SK-N-SH treated with all-trans-retinoic acid at 6 μM for 48 hours (cell line): ENCODE data around the gene SELENOW.
A peak's percentile ranks its signal among the peaks of the same experiment; 100 is the strongest.

ENCODE experiments used
- ATAC-seq: fragments of 200-7000 bp; cut with Tn5 transposase; 3 replicates; pipeline ENCODE4 v1.9.1; 2020; ENCODE audit warnings: mild to moderate bottlenecking, moderate library complexity
- BACH2 ChIP-seq: fragments of 250-450 bp; sonication (Bioruptor Pico); IDR thresholded peaks from 2 replicates; pipeline ENCODE4 v1.9.0; 2021; ENCODE audit warnings: mild to moderate bottlenecking, borderline replicate concordance
- CSDC2 ChIP-seq: fragments of 250-450 bp; sonication (Bioruptor Pico); IDR thresholded peaks from 2 replicates; pipeline ENCODE4 v1.5.0; 2020; ENCODE audit warnings: mild to moderate bottlenecking, moderate library complexity
- ESRRG ChIP-seq: fragments of 250-450 bp; sonication (Bioruptor Pico); IDR thresholded peaks from 2 replicates; pipeline ENCODE4 v1.6.1; 2021; ENCODE audit warnings: mild to moderate bottlenecking
- GLIS3 ChIP-seq: fragments of 250-450 bp; sonication (Bioruptor Pico); IDR thresholded peaks from 2 replicates; pipeline ENCODE4 v1.5.0; 2020; ENCODE audit warnings: mild to moderate bottlenecking, moderate library complexity
- ISL1 ChIP-seq: fragments of 250-450 bp; sonication (Bioruptor Pico); IDR thresholded peaks from 2 replicates; pipeline ENCODE4 v2.1.2; 2022; ENCODE audit warnings: mild to moderate bottlenecking, moderate library complexity
- OSR1 ChIP-seq: fragments of 250-450 bp; sonication (Bioruptor Pico); IDR thresholded peaks from 2 replicates; pipeline ENCODE4 v1.8.0; 2022; ENCODE audit warnings: moderate library complexity, mild to moderate bottlenecking, inconsistent platforms
- PPARA ChIP-seq: fragments of 250-450 bp; sonication (Bioruptor Pico); IDR thresholded peaks from 2 replicates; pipeline ENCODE4 v1.5.0; 2020; ENCODE audit warnings: mild to moderate bottlenecking, borderline replicate concordance
- SNAI2 ChIP-seq: fragments of 250-450 bp; sonication (Bioruptor Pico); IDR thresholded peaks from 2 replicates; pipeline ENCODE4 v1.5.0; 2020; ENCODE audit warnings: mild to moderate bottlenecking, moderate library complexity
- TCF4 ChIP-seq: fragments of 250-450 bp; sonication (Bioruptor Pico); IDR thresholded peaks from 2 replicates; pipeline ENCODE4 v1.8.0; 2021; ENCODE audit warnings: mild to moderate bottlenecking, moderate library complexity, borderline replicate concordance
- ZC3H10 ChIP-seq: fragments of 250-450 bp; sonication (Bioruptor Pico); IDR thresholded peaks from 2 replicates; pipeline ENCODE4 v1.5.1; 2021; ENCODE audit warnings: mild to moderate bottlenecking, moderate library complexity
- ZFP3 ChIP-seq: fragments of 250-450 bp; sonication (Bioruptor Pico); IDR thresholded peaks from 2 replicates; pipeline ENCODE4 v1.5.0; 2020; ENCODE audit warnings: mild to moderate bottlenecking, moderate library complexity
- ZFP30 ChIP-seq: fragments of 450-650 bp; formaldehyde crosslinking; IDR thresholded peaks from 2 replicates; pipeline ENCODE4 v1.5.0; 2022; ENCODE audit warnings: mild to moderate bottlenecking, moderate library complexity
- ZNF565 ChIP-seq: fragments of 450-650 bp; formaldehyde crosslinking; conservative IDR thresholded peaks from 2 replicates; pipeline ENCODE4 v1.5.0; 2020; ENCODE audit warnings: low read depth, mild to moderate bottlenecking, moderate library complexity
- ZNF70 ChIP-seq: fragments of 450-650 bp; formaldehyde crosslinking; IDR thresholded peaks from 2 replicates; pipeline ENCODE4 v1.5.0; 2020; ENCODE audit warnings: mild to moderate bottlenecking, moderate library complexity
- TF ChIP-seq, protein P1 (sequence below): fragments of 250-450 bp; sonication (Bioruptor Pico); IDR thresholded peaks from 2 replicates; pipeline ENCODE4 v1.5.1; 2021; ENCODE audit warnings: mild to moderate bottlenecking, moderate library complexity
- TF ChIP-seq, protein P2 (sequence below): fragments of 250-450 bp; sonication (Bioruptor Pico); IDR thresholded peaks from 2 replicates; pipeline ENCODE4 v1.5.1; 2020; ENCODE audit warnings: low read depth, mild to moderate bottlenecking, moderate library complexity
- TF ChIP-seq, protein P3 (sequence below): fragments of 250-450 bp; sonication (Bioruptor Pico); IDR thresholded peaks from 2 replicates; pipeline ENCODE4 v1.8.0; 2020; ENCODE audit warnings: mild to moderate bottlenecking, moderate library complexity, borderline replicate concordance
- TF ChIP-seq, protein P4 (sequence below): fragments of 250-450 bp; sonication (Bioruptor Pico); IDR thresholded peaks from 2 replicates; pipeline ENCODE4 v1.5.0; 2020; ENCODE audit warnings: mild to moderate bottlenecking, moderate library complexity
- TF ChIP-seq, protein P5 (sequence below): fragments of 250-450 bp; sonication (Bioruptor Pico); IDR thresholded peaks from 2 replicates; pipeline ENCODE4 v1.8.0; 2021; ENCODE audit warnings: low read depth, mild to moderate bottlenecking, moderate library complexity, borderline replicate concordance

Gene SELENOW

DNA sequence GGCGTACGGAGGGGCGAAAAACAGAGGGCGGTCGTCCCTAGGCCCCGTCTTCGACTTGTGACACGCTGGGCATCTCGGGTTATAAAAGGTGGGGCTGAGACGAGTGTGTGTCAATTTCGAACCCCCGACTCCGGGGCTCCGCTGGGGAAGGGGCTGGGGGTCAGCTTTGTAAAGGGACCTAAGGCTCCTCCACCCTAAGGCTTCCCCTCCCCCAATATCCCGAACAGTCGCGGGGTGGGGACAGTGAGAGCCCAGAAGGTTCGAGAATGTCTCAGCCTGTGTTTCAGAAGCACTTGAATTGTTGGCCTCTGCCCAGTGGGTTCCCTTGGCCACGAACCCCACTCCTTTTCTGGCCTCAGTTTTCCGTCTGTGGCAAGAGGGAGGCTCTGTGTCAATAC lies 450 bp downstream of the SELENOW start:
- TF ChIP-seq, protein P1, sequence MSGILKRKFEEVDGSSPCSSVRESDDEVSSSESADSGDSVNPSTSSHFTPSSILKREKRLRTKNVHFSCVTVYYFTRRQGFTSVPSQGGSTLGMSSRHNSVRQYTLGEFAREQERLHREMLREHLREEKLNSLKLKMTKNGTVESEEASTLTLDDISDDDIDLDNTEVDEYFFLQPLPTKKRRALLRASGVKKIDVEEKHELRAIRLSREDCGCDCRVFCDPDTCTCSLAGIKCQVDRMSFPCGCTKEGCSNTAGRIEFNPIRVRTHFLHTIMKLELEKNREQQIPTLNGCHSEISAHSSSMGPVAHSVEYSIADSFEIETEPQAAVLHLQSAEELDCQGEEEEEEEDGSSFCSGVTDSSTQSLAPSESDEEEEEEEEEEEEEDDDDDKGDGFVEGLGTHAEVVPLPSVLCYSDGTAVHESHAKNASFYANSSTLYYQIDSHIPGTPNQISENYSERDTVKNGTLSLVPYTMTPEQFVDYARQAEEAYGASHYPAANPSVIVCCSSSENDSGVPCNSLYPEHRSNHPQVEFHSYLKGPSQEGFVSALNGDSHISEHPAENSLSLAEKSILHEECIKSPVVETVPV (CRISPR knock-in tag), result no peak
- ATAC-seq, result peak; percentile 34

DNA sequence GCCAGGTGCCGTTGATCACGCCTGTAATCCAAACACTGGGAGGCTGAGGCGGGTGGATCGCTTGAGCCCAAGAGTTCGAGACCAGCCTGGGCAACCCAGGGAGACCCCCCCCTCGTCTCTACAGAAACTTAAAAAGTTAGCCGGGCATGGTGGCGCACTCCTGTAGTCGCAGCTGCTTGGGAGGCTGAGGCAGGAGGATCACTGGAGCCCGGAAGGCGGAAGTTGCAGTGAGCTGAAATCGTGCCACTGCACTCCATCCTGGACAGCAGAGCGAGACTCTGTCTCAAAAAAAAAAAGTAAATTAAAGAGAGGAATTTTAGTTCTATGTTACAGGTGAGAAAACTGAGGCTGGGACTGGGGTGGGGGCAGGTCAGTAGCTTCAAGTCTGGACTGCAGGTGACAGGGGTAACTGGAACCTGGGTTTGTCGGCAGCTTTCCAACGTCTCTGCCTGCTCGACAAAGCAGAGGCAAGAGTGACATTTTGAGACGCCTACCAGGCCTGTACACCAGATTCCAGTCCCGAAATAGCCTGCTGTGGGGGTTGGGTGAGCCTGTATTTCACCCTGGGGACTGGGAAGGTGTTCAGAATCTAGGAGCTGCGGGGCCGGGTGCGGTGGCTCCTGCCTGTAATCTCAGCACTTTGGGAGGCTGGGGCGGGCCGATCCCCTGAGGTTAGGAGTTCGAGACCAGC lies 1.2 kb downstream of the SELENOW start:
- TF ChIP-seq ZNF565 (no peak), ISL1 (CRISPR knock-in tag) (no peak)
- ATAC-seq, result no peak

DNA sequence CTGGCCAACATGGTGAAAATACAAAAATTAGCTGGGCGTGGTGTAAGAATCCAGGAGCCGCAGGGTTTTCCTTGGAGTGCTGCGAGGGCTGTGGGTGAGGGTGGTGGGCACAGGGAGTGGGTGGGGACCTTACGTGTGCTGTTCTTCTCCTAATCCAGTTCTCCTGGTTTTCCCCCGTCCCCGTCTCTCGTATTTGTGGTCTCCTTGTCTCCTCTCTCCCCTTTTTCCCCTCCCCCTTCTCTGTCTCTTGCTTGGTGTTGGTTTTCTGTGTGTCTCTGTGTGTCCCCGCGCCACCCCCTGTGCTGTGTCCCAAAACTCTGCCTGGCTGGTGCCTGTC lies 1.7 kb downstream of the SELENOW start:
- TF ChIP-seq ISL1 (CRISPR knock-in tag) (no peak), ZFP30 (CRISPR knock-in tag) (no peak), ZC3H10 (CRISPR knock-in tag) (no peak), GLIS3 (no peak), ZNF70 (CRISPR knock-in tag) (no peak), BACH2 (CRISPR knock-in tag) (no peak), PPARA (CRISPR knock-in tag) (no peak)
- TF ChIP-seq, protein P2, sequence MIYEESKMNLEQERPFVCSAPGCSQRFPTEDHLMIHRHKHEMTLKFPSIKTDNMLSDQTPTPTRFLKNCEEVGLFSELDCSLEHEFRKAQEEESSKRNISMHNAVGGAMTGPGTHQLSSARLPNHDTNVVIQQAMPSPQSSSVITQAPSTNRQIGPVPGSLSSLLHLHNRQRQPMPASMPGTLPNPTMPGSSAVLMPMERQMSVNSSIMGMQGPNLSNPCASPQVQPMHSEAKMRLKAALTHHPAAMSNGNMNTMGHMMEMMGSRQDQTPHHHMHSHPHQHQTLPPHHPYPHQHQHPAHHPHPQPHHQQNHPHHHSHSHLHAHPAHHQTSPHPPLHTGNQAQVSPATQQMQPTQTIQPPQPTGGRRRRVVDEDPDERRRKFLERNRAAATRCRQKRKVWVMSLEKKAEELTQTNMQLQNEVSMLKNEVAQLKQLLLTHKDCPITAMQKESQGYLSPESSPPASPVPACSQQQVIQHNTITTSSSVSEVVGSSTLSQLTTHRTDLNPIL (CRISPR knock-in tag), result no peak
- no peak for ATAC-seq

DNA sequence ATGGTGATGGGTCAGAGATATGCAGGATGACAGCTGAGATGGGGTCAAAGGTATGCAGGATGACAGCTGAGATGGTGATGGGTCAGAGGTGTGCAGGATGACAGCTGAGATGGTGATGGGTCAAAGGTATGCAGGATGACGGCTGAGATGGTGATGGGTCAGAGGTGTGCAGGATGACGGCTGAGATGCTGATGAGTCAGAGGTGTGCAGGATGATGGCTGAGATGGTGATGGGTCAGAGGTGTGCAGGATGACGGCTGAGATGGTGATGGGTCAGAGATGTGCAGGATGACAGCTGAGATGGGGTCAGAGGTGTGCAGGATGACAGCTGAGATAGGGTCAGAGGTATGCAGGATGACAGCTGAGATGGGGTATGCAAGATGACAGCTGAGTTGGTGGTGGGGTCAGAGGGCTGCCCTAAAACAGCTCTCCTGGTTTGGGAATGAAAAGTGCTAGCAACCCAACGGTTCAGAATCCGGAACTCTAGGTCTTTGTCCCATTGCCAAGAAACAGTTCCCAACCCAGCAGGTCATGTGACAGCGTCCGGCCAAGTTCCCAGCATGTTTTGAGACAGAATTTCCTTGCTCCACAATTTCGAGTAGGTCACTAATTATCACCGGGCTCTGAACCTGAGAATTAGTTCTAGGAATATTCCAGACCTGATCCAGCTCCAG lies 3.2 kb downstream of the SELENOW start:
- TF ChIP-seq PPARA (CRISPR knock-in tag) (no peak), ISL1 (CRISPR knock-in tag) (no peak), SNAI2 (CRISPR knock-in tag) (no peak), GLIS3 (no peak), TCF4 (CRISPR knock-in tag) (no peak), ZNF70 (CRISPR knock-in tag) (no peak), ZFP3 (CRISPR knock-in tag) (no peak), OSR1 (no peak), CSDC2 (CRISPR knock-in tag) (no peak), BACH2 (CRISPR knock-in tag) (no peak), ZFP30 (CRISPR knock-in tag) (no peak), ESRRG (no peak), ZC3H10 (CRISPR knock-in tag) (no peak)
- TF ChIP-seq, protein P3, sequence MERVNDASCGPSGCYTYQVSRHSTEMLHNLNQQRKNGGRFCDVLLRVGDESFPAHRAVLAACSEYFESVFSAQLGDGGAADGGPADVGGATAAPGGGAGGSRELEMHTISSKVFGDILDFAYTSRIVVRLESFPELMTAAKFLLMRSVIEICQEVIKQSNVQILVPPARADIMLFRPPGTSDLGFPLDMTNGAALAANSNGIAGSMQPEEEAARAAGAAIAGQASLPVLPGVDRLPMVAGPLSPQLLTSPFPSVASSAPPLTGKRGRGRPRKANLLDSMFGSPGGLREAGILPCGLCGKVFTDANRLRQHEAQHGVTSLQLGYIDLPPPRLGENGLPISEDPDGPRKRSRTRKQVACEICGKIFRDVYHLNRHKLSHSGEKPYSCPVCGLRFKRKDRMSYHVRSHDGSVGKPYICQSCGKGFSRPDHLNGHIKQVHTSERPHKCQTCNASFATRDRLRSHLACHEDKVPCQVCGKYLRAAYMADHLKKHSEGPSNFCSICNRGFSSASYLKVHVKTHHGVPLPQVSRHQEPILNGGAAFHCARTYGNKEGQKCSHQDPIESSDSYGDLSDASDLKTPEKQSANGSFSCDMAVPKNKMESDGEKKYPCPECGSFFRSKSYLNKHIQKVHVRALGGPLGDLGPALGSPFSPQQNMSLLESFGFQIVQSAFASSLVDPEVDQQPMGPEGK (CRISPR knock-in tag), result no peak
- TF ChIP-seq, protein P2 (CRISPR knock-in tag), result no peak
- TF ChIP-seq, protein P4, sequence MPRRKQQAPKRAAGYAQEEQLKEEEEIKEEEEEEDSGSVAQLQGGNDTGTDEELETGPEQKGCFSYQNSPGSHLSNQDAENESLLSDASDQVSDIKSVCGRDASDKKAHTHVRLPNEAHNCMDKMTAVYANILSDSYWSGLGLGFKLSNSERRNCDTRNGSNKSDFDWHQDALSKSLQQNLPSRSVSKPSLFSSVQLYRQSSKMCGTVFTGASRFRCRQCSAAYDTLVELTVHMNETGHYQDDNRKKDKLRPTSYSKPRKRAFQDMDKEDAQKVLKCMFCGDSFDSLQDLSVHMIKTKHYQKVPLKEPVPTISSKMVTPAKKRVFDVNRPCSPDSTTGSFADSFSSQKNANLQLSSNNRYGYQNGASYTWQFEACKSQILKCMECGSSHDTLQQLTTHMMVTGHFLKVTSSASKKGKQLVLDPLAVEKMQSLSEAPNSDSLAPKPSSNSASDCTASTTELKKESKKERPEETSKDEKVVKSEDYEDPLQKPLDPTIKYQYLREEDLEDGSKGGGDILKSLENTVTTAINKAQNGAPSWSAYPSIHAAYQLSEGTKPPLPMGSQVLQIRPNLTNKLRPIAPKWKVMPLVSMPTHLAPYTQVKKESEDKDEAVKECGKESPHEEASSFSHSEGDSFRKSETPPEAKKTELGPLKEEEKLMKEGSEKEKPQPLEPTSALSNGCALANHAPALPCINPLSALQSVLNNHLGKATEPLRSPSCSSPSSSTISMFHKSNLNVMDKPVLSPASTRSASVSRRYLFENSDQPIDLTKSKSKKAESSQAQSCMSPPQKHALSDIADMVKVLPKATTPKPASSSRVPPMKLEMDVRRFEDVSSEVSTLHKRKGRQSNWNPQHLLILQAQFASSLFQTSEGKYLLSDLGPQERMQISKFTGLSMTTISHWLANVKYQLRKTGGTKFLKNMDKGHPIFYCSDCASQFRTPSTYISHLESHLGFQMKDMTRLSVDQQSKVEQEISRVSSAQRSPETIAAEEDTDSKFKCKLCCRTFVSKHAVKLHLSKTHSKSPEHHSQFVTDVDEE (CRISPR knock-in tag), result no peak
- TF ChIP-seq, protein P5, sequence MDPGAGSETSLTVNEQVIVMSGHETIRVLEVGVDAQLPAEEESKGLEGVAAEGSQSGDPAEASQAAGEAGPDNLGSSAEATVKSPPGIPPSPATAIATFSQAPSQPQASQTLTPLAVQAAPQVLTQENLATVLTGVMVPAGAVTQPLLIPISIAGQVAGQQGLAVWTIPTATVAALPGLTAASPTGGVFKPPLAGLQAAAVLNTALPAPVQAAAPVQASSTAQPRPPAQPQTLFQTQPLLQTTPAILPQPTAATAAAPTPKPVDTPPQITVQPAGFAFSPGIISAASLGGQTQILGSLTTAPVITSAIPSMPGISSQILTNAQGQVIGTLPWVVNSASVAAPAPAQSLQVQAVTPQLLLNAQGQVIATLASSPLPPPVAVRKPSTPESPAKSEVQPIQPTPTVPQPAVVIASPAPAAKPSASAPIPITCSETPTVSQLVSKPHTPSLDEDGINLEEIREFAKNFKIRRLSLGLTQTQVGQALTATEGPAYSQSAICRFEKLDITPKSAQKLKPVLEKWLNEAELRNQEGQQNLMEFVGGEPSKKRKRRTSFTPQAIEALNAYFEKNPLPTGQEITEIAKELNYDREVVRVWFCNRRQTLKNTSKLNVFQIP, result no peak
- TF ChIP-seq, protein P1 (CRISPR knock-in tag), result no peak
- no peak for ATAC-seq
